OCI-M1 (cell line): Measurements from ENCODE around the gene ADCY2.

Experiments used
- DNase-seq: peaks from one replicate; lab custom pipeline; 2025; lab: John Stamatoyannopoulos, UW

The ADCY2 gene

GRCh38 chr5:7592910-7593309 is 197.0 kb downstream of the ADCY2 start:
- DNase-seq: peak; percentile 15

DNA sequence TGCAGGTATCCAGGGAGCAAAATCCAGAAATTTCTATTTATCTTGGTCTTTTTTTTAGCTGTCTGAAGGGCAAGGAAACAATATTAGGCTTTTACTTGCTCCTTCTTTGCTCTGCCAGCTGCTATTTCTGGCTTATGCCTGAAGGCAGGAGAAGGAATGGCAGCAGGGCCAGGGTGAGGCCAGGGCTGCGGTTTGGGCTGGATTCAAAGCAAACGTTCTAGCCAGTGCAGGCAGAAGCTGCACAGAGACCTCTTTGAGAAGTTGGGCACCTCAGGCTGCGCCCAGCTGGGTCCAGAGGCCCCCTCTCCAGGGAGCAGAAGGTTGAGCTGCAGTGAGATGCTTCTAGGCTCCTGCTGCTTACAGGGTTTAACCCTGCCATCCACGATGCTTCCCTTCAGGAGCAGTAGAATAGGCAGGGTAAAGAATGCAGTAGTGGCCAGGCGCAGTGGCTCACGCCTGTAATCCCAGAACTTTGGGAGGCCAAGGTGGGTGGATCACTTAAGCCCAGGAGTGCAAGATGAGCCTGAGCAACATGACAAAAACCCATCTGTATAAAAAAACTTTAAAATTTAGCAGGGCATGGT is 201.2 kb downstream of the ADCY2 start:
- no peak for DNase-seq

GRCh38 chr5:7606840-7607465 is 211.0 kb downstream of the ADCY2 start:
- DNase-seq: no peak

- DNase-seq: no peak
These were observed 212.8 kb downstream of the ADCY2 start for GRCh38 chr5:7608772-7609171.

GRCh38 chr5:7609726-7610125 is 213.8 kb downstream of the ADCY2 start:
- DNase-seq: no peak

GRCh38 chr5:7610531-7611177 is 214.7 kb downstream of the ADCY2 start:
- no peak for DNase-seq

GRCh38 chr5:7611518-7611917 is 215.6 kb downstream of the ADCY2 start:
- DNase-seq: no peak

GRCh38 chr5:7615566-7616061 is 219.7 kb downstream of the ADCY2 start:
- no peak for DNase-seq

DNA sequence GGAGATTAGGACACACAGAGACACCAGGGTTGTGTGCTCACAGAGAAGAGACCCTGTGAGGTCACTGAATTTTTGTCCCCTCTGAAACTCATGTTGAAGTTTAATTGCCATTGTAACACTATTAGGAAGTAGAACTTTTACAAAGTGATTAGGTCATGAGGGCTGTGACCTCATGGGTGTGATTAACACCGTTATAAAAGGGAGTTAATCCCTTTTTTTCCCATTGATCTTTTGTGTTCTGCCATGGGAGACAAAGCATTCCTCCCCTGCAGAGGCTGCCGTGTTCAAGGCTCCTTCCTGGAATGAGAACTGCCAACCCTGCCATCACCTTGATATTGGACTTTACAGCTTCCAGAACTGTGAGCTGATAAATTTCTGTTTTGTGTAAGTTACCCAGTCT is 221.0 kb downstream of the ADCY2 start:
- DNase-seq: no peak

- DNase-seq: no peak
These were observed 226.6 kb downstream of the ADCY2 start for GRCh38 chr5:7622498-7622897.

DNA sequence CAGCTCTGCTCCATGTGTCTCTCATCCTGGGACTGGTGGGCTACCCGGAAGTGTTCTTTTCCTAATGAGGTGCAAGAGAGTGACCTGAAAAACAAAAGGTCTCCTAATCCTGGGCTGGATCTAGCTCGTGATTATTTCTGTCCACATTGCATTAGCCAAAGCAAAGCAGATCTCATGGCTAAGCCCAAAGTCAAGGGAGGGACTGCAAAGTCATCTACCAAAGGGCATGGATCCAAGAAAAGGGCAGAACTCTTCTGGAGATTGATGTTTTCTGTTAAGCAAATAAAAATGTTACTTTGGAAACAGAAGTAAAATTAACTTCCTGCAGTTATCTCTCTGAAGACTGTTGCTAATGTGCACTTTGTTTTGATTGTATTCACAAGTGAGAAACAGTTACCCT is 229.8 kb downstream of the ADCY2 start:
- no peak for DNase-seq

GRCh38 chr5:7628248-7628647 is 232.3 kb downstream of the ADCY2 start:
- DNase-seq: no peak

GRCh38 chr5:7628820-7629219 is 232.9 kb downstream of the ADCY2 start:
- DNase-seq: no peak

DNA sequence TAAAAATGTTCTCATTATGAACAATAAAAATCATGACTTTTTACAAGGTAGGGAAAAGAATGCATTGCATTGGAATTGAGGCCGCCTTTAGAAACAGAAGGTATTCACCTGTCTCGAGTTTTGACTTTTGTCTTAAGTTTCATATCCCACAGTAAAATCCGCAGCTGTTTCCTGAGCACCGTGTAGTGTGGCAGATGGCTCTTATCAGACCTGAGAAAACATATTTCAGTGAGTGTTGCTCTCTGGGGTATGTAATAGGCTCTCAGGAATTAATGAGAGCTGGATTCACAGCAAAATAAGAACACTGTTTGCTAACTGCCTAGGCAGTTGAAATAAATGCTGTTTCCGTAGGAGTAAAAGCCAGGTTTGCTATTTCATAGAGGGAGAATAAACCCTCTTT is 233.6 kb downstream of the ADCY2 start:
- no peak for DNase-seq

GRCh38 chr5:7634837-7635236 is 238.9 kb downstream of the ADCY2 start:
- DNase-seq: no peak

DNA sequence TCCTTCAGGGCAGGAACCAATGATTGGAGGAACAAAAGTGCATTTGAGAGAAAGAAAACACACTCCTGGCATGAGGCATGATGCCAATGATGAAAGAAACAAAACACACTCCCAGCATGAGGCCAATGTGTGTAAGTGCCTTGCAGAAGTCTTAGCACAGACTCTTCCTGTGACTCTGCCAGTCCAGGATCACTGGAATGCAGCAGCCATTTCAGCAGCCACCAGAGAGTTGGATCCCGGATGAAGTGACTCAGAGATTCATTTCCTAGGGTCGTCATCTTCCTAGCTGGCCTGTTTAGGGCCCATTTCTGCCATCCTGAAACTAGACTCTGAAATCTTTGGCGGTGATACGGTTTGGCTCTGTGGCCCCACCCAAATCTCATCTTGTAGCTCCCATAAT is 242.5 kb downstream of the ADCY2 start:
- no peak for DNase-seq

DNA sequence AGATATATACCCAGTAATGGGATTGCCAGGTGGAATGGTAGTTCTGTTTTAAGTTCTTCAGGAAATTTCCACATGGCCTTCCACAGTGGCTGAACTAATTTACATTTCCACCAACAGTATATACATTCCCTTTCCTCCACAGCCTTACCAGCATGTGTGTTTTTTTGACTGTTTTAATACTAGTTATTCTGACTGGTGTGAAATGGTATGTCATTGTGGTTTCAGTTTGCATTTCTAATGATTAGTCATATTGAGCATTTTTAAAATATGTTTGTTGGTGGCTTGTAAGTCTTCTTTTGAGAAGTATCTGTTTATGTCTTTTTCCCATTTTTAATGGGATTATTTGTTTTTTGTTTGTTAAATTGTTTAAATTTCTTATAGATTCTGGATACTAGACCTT is 246.1 kb downstream of the ADCY2 start:
- DNase-seq: no peak

DNA sequence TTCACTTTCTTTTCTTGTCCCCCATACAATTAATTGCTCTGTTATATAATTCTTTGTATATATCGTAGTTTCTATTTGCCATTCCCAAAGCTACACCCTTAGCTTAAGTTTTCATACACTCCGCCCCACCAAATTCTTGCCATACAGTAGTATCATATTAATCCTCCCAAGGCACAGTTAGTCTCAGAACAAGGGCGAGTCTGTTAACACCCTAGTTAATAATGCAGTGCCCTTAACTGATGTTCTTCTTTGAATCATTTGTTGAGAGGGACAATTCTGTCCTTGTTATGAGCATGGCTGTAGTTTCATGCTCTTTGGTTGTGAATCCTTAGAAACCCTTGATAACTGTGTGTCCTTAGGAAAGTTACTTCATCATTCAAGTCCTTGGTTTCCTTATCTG is 248.8 kb downstream of the ADCY2 start:
- no peak for DNase-seq

GRCh38 chr5:7650755-7651154 is 254.8 kb downstream of the ADCY2 start:
- DNase-seq: no peak

GRCh38 chr5:7653046-7653445 is 257.1 kb downstream of the ADCY2 start:
- DNase-seq: no peak

GRCh38 chr5:7657153-7657552 is 261.2 kb downstream of the ADCY2 start:
- DNase-seq: no peak

- DNase-seq: no peak
These were observed 263.5 kb downstream of the ADCY2 start for GRCh38 chr5:7659420-7659819.

GRCh38 chr5:7662289-7662688 is 266.4 kb downstream of the ADCY2 start:
- no peak for DNase-seq

GRCh38 chr5:7663808-7664207 is 267.9 kb downstream of the ADCY2 start:
- no peak for DNase-seq
